Measurements from ENCODE around the gene FAM20B. TPM values are rescaled to one million over a fixed set of nuclear protein-coding genes. Genes with fewer than 3 reads are reported as not detected.
A peak's percentile ranks its signal among the peaks of the same experiment; 100 is the strongest.

Gene FAM20B
- total and polyA plus RNA-seq, 2 of the 13 experiments (the other 11 are each of a cell fraction or from before 2014, with no cell fraction given) = 13.8 to 26.9 TPM

GRCh38 chr1:179104611-179105250, 79.0 kb downstream of the FAM20B start (continued):
- TF ChIP-seq ZSCAN25 (CRISPR knock-in tag; IDR thresholded peaks at IDR 0.05) = no peak
- no peak; the same call in 1 of the 2 replicates for TF ChIP-seq ZSCAN5A (CRISPR knock-in tag; IDR thresholded peaks at IDR 0.05; ENCODE audit: borderline replicate concordance)
- peak; percentile 86 for TF ChIP-seq MEIS2 (CRISPR knock-in tag; IDR thresholded peaks at IDR 0.05)
- peak; percentile 93 for TF ChIP-seq TEAD3 (CRISPR knock-in tag; optimal IDR thresholded peaks at IDR 0.05; ENCODE audit: borderline replicate concordance)
- TF ChIP-seq HDAC6 (IDR thresholded peaks at IDR 0.05; ENCODE audit: low read depth, low read length) = no peak
- no peak for TF ChIP-seq SMAD9 (CRISPR knock-in tag; IDR thresholded peaks at IDR 0.05)
- no peak for TF ChIP-seq NPAS2 (CRISPR knock-in tag; IDR thresholded peaks at IDR 0.05; ENCODE audit: borderline replicate concordance)
- TF ChIP-seq ZNF275 (CRISPR knock-in tag; IDR thresholded peaks at IDR 0.05; ENCODE audit: borderline replicate concordance) = no peak; the same call in 1 of the 2 replicates
- no peak for TF ChIP-seq CSRNP1 (CRISPR knock-in tag; IDR thresholded peaks at IDR 0.05)
- TF ChIP-seq ZNF556 (CRISPR knock-in tag; IDR thresholded peaks at IDR 0.05; ENCODE audit: borderline replicate concordance) = no peak; the same call in 1 of the 2 replicates
- no peak for TF ChIP-seq TRIM24 (CRISPR knock-in tag; IDR thresholded peaks at IDR 0.05)
- TF ChIP-seq ZSCAN20 (CRISPR knock-in tag; IDR thresholded peaks at IDR 0.05; ENCODE audit: borderline replicate concordance) = no peak
- TF ChIP-seq ZNF841 (CRISPR knock-in tag; IDR thresholded peaks at IDR 0.05; ENCODE audit: borderline replicate concordance) = no peak
- no peak for TF ChIP-seq ZNF615 (CRISPR knock-in tag; IDR thresholded peaks at IDR 0.05; ENCODE audit: borderline replicate concordance)
- TF ChIP-seq TEAD2 (CRISPR knock-in tag; IDR thresholded peaks at IDR 0.05) = no peak
- no peak for TF ChIP-seq ZNF546 (CRISPR knock-in tag; conservative IDR thresholded peaks at IDR 0.05)
- TF ChIP-seq STAT5B (CRISPR knock-in tag; IDR thresholded peaks at IDR 0.05) = no peak
- TF ChIP-seq NFATC3 (CRISPR knock-in tag; IDR thresholded peaks at IDR 0.05) = no peak
- TF ChIP-seq GPN1 (CRISPR knock-in tag; IDR thresholded peaks at IDR 0.05; ENCODE audit: borderline replicate concordance) = no peak
- TF ChIP-seq ZNF572 (CRISPR knock-in tag; IDR thresholded peaks at IDR 0.05) = no peak
- TF ChIP-seq ZBTB21 (CRISPR knock-in tag; IDR thresholded peaks at IDR 0.05) = no peak
- TF ChIP-seq KLF11 (CRISPR knock-in tag; IDR thresholded peaks at IDR 0.05) = no peak
- TF ChIP-seq FOXK2 (IDR thresholded peaks at IDR 0.05) = no peak
- no peak for TF ChIP-seq ZNF451 (CRISPR knock-in tag; IDR thresholded peaks at IDR 0.05)
